NT2/D1 (cell line): ENCODE results near the gene NSL1.

Experiments
- SUZ12 ChIP-seq: IDR thresholded peaks from 2 replicates; pipeline ENCODE4 v1.6.1; 2011; ENCODE audit not compliant: insufficient read length, insufficient read depth; ENCODE audit errors: extremely low read depth
- YY1 ChIP-seq: IDR thresholded peaks from 2 replicates; pipeline ENCODE4 v1.6.1; 2011; ENCODE audit not compliant: insufficient read length, insufficient read depth
- ZNF274 ChIP-seq: IDR thresholded peaks from 2 replicates; pipeline ENCODE4 v1.6.1; 2011; ENCODE audit warnings: mild to moderate bottlenecking, low read depth, low read length

GRCh38 chr1:212838145-212838544 lies 46.6 kb upstream of the NSL1 start:
- TF ChIP-seq ZNF274 (no peak), YY1 (no peak), SUZ12 (no peak)
